SIG-M5 treated with dmso at 0.1 percent for 504 hours (cell line): ENCODE data around the gene ZMYND19.
"Not testable (repeated sequence)": the region's sequence is repeated elsewhere in the genome, so short reads cannot be mapped to it uniquely, and the experiment has no call there.

ENCODE experiments used
- DNase-seq: peaks from one replicate; lab custom pipeline; 2025; ENCODE audit not compliant: unreplicated experiment; lab: John Stamatoyannopoulos, UW

Gene ZMYND19

DNA sequence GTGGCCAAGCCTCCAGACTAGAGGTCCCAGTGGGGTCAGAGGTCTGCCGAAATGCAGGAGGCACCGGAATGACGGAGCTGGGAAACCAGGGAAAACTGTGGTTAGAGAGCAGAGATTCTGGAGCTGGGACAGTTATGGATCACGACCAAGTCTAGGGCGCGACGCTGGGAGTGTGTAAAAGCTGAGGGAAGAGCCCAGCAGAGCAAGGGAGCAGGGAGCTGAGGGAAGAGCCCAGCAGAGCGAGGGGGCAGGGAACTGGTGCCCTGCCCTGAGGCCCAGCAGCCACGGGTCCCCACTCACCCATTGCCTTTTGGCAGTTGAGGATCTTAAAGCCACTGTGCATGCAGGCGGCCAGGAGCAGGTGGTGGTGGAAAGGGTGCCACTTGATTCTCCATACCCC, 26.2 kb downstream of the ZMYND19 start:
- no peak for DNase-seq

DNA sequence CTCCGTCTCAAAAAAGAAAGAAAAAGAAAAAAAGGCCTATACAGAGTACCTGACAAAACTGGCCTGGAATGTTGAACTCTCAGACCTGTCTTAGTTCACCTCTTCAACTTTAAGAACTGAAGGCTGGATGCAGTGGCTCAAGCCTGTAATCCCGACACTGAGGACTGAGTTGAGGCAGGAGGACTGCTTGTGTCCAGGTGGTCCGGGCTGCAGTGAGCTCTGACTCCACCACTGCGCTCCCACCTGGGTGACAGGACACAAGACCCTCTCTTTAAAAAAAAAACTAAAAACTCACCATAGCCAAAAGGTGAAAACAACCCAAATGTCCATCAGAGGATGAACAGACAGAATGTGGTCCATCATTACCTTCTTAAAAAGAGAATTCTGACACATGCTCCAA, 32.2 kb downstream of the ZMYND19 start:
- no peak for DNase-seq

DNA sequence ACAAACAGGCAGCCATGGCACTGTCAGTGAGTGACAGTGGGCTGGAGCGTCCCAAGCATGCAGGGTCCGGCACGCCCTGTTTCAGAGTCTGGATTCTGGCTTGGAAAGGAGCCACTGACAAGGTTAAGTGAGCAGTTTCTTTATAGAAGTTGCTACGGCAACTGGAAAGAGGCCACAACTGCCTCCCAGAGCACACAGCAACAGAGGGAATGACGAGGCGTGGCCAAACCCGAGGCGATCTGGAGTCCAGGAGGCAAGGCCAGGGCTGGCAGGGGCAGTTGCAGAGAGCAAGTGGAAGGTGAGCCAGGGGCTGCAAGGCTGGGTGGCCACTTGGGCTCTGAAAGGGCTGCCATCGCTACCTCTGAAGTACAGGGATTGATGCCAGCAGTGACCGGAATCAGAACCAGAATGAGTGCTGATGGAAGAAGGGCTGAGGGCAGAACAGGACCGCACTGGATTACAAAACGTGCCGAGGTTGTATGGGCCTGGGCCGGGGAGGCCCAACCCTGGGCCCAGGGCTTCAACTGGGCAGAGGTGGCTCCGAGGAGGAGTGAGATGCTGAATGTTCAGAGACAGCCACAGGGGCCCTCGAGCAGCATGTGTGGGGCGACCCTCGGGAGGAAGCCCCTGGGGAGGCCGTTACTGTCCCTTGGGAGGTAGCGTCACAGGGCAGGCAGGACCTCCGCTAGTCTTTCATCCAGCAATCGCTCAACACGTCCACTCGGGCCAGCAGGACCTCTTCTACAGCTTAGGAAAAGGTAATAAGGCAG, 34.1 kb downstream of the ZMYND19 start:
- DNase-seq: no peak

DNA sequence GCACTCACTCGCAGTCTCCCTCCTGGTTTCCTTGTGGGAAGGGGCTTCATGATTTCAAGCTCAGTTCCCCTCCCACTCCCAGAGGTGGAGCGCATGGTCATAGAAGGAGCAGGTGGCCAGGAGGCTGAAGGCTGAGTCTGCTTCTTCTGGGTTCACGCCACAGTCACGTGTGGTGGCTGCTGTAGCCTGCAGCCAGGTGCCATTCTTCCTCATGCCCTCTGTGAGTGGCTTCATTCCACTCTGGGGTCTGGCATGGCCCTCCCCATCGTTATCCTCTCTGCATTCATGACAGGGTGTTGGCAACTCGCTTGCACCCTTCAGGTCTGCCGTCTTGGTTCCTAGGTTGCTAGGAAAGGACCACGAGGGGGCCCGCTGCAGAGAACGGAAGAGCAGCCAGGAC, 35.1 kb downstream of the ZMYND19 start:
- DNase-seq: no peak

DNA sequence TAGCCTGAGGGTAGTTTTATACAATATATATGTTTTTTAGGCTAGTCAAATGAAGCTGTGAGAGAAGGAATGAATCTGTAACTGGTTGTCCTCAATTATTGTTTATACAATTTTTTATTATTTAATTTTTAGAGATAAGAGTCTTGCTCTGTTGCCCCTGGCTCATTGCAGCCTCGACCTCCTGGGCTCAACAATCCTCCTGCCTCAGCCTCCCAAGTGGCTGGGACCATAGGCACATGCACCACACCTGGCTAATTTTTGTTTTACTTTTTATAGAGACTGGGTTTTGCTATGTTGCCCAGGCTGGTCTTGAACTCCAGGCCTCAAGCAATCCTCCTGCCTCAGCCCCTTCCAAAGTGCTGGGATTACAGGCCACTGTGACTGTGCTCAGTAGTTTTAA, 36.0 kb downstream of the ZMYND19 start:
- no peak for DNase-seq

DNA sequence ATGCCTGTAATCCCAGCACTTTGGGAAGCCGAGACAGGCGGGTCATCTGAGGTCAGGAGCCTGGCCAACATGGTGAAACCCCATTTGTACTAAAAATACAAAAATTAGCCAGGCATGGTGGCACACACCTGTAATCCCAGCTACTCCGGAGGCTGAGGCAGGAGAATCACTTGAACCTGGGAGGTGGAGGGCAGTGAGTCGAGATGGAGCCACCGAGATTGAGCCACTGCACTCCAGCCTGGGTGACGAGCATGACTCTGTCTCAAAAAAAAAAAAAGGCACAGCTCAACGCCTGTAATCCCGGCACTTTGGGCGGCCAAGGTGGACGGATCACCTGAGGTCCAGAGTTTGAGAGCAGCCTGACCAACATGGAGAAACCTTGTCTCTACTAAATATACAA, 36.7 kb downstream of the ZMYND19 start:
- DNase-seq: not testable (repeated sequence)

DNA sequence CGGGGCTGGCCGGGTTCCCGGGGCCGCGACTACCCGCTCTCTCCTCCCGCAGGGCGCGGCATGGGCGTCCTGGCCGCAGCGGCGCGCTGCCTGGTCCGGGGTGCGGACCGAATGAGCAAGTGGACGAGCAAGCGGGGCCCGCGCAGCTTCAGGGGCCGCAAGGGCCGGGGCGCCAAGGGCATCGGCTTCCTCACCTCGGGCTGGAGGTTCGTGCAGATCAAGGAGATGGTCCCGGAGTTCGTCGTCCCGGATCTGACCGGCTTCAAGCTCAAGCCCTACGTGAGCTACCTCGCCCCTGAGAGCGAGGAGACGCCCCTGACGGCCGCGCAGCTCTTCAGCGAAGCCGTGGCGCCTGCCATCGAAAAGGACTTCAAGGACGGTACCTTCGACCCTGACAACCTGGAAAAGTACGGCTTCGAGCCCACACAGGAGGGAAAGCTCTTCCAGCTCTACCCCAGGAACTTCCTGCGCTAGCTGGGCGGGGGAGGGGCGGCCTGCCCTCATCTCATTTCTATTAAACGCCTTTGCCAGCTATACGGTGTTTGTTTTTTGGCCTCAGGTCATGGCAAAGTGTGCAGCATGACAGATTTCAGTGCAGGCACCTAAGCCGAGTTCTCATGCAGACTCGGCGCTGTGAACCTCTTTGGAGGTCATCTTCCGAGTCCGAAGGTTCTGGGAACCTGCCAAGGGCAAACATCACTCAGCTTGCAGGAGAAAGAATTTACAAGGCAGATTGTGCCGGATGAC, 38.1 kb downstream of the ZMYND19 start:
- no peak for DNase-seq

DNA sequence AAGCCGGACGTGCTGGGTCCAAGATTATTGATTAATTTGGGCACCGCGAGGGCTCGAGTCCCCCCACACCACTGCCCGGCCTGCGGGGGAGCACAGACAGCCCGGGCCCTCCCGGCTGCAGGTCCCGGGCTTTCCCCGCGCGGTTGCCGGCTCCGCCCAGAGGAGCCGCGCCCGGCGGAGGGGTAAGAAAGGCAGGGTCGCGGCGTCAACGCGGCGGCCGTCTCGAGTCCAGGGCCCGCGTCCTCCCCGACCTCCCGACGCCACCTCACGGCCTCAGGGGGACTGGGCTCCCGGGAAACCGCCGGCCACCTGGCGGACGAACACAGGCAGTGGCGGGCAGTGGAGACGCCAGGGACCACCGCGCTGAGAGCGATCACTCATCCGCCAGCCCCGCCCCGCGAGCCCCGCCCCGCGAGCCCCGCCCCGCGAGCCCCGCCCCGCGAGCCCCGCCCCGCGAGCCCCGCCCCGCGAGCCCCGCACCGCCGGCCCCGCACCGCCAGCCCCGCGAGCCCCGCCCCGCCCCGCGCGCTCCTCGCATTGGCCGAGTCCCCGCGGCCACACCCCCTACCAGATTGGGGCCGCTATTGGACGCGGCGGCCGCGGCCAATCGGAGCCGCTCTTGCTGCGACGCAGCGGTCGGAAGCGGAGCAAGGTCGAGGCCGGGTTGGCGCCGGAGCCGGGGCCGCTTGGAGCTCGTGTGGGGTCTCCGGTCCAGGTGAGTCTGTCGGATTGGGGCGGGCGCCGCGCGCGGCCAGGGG, 38.9 kb downstream of the ZMYND19 start, which contains the start of gene MRPL41:
MRPL41 (plus strand) TSS at position 616 of the 758 bp plus-strand sequence. CDS start 203 bp downstream, outside the sequence.
- DNase-seq: peak; percentile 79

DNA sequence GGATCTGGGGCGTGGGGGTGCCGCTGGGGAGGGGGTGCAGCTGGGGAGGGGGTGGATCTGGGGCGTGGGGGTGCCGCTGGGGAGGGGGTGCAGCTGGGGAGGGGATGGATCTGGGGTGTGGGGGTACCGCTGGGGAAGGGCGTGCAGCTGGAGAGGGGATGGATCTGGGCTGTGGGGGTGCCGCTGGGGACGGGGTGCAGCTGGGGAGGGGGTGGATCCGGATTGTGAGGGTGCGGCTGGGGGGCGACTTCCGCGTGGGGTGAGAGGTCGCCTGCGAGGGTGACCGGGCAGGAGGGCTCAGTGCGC, 39.4 kb downstream of the ZMYND19 start:
- DNase-seq: not testable (repeated sequence)

DNA sequence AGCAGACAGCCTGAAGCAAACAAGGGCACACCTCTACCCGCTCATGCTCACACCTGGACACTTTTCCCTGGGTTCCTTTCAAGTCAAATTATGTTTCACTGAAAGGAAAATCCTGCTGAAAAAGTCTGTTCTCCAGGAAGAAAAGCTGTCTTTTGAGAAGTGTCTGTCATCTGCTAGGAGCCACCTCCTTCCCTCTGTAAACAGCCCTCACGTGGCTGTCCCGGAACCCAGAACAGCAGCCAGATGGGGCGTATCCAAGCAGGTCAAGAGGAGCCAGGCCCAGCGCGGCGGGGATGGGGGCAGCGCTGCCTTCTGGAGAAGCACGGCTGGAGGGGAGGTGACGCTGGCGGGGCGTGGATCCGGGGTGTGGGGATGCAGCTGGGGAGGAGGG, 40.1 kb downstream of the ZMYND19 start, which contains the start of gene PNPLA7:
PNPLA7 (minus strand) TSS at position 172 of the 391 bp plus-strand sequence. CDS start 205 bp downstream, outside the sequence.
- peak; percentile 89 for DNase-seq

DNA sequence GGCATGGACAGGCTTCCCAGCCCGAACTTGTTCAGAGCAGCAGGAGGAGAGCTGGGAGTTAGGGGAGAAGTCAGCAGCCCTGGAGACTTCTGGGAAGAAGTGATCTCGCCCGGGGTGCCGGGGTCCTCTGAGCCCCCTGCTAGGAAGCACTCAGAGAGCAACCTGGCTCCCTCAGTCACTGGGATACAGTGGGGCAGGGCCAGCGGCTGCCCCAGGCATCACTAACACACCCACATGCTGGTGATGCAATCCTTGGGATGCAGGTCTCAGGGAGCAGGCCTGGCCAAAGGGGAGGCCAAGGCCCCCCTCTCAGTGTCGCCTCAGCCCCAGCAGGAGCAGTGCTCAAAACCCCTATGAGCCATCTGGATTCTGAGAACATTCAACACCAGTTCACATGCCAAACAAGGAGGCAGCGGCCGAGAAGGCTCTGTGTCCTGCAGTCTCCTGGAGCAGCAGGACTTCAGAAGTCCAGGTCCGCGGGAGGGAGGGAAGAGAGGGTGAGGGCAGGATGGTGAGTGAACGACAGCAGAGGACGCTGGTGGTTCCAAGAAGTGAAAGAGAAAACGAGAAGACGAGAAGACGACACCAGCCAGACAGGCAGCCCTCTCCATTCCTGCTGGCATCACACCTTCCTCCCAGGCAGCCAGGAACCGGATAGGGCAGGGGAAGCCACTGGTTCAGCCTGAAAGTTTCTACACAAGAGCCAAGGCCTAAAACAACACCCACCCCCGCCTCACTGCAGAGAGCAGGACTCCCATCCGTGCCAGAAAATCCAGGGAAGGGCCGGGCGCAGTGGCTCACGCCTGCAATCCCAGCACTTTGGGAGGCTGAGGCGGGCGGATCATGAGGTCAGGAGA, 42.4 kb downstream of the ZMYND19 start:
- no peak for DNase-seq

DNA sequence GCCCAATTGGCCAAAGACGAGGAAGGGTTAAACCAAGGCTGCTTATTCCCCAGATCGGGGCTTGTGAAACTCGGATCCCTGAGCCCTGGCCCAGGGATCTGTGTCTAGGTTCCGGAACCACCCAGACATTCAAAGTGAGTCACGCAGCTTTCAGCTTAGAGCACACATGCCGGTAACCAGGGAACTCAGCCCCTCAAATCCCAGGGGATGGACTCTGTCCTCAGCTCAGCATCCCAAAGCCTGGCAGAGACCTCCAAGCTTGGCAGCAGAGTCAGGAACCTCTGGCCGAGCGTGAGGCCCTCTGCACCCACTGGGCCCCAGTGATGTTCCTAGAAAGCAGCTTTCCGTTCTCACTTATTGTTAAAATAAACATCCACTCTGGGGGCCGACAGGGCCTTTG, 45.2 kb downstream of the ZMYND19 start:
- DNase-seq: no peak

DNA sequence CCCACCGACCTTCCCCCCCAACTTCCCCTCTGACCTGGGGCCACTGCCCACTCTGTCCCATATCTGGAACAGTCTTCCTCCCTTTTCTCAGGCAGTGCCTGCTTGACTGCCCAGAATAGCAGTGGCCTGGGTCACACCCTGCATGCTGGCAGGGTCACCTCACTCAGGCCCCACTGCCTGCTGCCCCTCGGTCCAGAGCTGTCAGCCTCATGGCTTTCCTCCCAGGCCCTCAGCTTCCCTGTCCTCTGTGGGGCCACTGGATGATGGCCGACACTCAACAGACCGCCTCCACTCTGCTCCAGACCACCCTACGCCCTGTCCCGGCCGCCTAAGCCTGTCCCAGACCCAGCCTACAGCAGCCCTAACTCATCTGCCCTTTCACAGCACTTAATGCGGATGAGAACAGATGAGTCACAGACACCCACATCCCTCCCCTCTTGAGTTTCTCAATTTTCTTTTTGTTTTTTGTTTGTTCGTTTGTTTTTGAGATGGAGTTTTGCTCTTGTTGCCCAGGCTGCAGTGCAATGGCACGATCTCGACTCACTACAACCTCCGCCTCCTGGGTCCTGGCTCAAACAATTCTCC, 46.0 kb downstream of the ZMYND19 start:
- no peak for DNase-seq

DNA sequence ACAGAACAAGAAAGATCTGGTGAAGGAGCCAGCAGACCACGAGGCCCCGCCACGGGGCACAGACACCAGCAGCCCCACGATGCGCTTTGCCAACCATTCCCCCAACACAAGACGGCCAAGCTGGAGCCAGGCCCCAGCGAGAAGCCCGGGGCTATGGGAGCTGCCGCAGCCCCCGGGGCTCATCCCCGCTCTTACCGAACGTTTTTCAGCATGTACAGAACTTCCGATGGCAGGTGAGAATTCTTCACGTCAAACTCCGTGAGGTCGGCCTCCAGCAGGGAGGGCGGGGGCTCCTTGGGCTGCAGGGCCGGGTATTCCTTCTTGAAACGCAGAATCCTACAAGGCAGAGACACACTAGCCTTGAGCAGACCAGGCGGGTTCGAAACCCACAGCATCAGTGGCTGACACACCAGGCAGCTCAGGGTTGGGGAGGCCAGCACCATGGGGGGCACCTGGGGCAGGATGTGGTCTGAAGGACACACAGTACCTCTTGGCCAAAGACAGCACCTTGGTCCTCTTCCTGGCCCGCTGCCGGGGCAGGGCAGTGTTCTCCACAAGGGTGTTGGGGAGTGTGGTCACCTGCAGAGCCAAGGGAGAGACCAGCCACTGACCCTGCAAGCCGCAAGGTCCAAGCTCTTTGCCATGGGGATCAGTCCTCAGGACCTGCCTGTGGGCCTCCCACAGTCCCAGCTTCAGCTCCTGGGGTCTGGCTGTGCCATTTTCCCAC, 46.9 kb downstream of the ZMYND19 start:
- DNase-seq: no peak

DNA sequence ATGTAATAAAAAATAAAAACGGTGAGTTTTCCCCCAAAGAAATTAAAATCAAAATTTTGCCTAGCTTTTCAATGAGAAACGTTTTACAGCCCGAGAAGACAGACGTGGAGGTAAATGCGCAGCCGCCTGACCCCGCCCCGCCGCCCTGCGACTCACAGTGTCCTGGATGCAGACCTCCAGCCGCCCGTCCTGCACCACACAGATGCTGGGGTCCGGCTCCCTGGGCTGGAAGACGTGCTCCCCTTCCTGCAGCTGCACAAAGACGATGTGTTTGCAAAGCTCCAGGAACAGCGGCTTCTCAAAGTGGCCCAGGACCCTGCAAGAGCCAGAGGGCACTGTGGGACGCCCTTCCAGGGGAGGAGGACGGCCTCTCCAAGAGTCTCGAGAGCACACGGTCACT, 47.8 kb downstream of the ZMYND19 start:
- no peak for DNase-seq

DNA sequence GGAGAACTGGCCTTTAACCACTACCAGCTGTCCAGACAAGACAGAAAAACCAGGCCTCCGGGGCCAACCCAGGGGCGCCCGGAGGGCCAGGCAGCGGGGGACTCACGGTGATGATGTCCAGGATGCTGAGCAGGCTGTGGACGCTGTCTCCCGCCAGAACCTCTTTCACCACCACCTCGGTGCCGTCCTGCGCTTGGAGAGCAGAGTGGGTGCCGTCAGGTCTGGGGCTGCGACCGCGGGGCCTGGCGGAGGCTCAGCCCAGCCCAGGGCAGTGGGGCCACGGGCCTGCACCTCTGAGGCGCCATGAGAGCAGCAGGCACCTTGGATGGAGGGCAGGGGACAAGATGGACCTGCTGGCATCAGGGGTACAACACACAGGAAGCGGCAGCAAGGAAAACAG, 49.8 kb downstream of the ZMYND19 start:
- DNase-seq: no peak

DNA sequence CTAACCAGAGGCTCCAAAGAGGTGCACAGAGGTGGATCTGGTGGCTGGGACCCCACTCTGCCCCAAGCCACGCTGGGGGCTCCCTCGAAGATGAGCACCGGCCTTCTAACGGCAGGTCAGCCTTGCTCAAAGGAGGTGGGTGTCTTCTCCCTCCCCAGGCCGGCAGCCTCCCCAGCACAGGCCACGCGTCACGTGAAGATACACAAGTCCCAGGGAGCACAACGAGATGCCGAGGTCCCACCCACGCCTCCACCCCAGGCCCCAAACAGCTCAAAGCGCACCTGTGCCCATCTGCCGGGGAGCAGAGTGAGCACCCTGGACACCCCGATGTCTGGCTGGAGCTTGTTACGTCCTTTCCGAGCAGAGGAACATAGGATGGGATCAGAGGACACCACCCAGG, 52.3 kb downstream of the ZMYND19 start:
- no peak for DNase-seq

DNA sequence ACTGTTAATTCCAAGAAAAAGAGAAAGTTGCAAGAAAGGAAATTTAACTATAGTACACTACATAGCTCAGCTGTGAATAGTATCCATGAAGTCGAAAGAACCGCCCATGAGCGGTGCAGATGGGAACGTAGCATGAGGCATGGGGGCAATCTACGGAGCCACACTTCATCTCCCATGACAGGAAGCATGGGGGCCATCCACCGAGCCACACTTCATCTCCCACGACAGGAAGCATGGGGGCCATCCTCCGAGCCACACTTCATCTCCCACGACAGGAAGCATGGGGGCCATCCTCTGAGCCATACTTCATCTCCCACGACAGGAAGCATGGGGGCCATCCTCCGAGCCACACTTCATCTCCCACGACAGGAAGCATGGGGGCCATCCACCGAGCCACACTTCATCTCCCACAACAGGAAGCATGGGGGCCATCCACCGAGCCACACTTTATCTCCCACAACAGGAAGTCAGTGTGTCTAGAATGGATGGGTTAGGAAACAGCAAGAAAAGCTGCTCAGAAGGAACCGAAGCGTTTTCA, 53.6 kb downstream of the ZMYND19 start:
- DNase-seq: not testable (repeated sequence)

DNA sequence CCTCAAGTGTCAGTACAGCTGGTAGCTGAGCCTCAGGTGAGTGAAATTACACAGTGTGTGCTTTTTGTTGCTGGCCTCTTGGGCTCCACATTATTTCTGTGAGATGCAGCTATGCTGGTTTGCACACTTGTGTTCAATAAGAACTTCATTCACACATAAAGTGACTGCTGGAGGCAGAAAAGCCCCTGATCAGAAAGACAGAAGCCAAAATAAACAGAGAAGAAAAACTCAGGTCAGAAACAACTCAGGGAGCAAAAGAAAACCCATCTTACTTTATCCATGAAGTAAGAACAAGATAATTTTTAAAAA, 55.2 kb downstream of the ZMYND19 start:
- no peak for DNase-seq
